Activated T-helper 1 cell treated with anti-CD3 and anti-CD28 coated beads, Interleukin-12 subunit alpha, Interleukin-12 subunit beta, Interleukin-2, Interleukin-4 antibody, amounts not matched to agents 30 ng/mL and 10 ng/mL and 1 ng/mL, durations not matched to agents 14 hours and 24 hours and 36 hours (primary cell): Measurements from ENCODE around the gene ARAP1. TPM values are rescaled to one million over a fixed set of nuclear protein-coding genes. Genes with fewer than 3 reads are reported as not detected.

Experiments used
- DNase-seq: peaks from one replicate; pipeline ENCODE4 v3.0.0; 2021; ENCODE audit warnings: low spot score
- H3K27ac Mint-ChIP-seq: one replicate; pipeline ENCODE4 v1.8.0; 2021; ENCODE audit warnings: mild to moderate bottlenecking, mixed read lengths
- H3K27me3 Mint-ChIP-seq: one replicate; pipeline ENCODE4 v1.8.0; 2022; ENCODE audit warnings: mild to moderate bottlenecking, moderate library complexity, mixed read lengths; ENCODE audit not compliant: insufficient read depth
- H3K36me3 Mint-ChIP-seq: one replicate; pipeline ENCODE4 v1.8.0; 2021; ENCODE audit warnings: low read depth, mixed read lengths
- H3K4me1 Mint-ChIP-seq: one replicate; pipeline ENCODE4 v1.8.0; 2021; ENCODE audit warnings: low read depth, mixed read lengths
- H3K4me3 Mint-ChIP-seq: one replicate; pipeline ENCODE4 v1.8.0; 2021; ENCODE audit warnings: mild to moderate bottlenecking, moderate library complexity, mixed read lengths
- H3K9me3 Mint-ChIP-seq: one replicate; pipeline ENCODE4 v1.8.0; 2021; ENCODE audit warnings: mixed read lengths
- intact Hi-C: fragments of 100-400 bp; cut with micrococcal nuclease; formaldehyde crosslinking; loops from one replicate; pipeline ENCODE4 v1.15.1; 2024
- total RNA-seq: library from RNA; stranded (reverse); gene quantifications from 2 replicates; pipeline ENCODE4 v1.2.3, GENCODE V29; 2022

Gene ARAP1
- total RNA-seq, 1 donor from 2014 or later = 88.6 TPM

- Mint-ChIP-seq H3K4me3 (no peak overlapping the region), H3K9me3 (peaks cover 8% of the 10 kb centered on the region), H3K27ac (no peak overlapping the region), H3K36me3 (peaks cover 2% of the 10 kb centered on the region), H3K4me1 (peaks cover 15% of the 10 kb centered on the region), H3K27me3 (peaks cover 39% of the 10 kb centered on the region)
- intact Hi-C loops = no loop called here
- DNase-seq = no peak
Measured at GRCh38 chr11:72670041-72670440, 82.2 kb downstream of the ARAP1 start.

GRCh38 chr11:72669527-72669926 is 82.7 kb downstream of the ARAP1 start:
- peaks cover 8% of the 10 kb centered on the region for H3K9me3 Mint-ChIP-seq
- H3K4me3 Mint-ChIP-seq = no peak overlapping the region
- no peak overlapping the region for H3K27ac Mint-ChIP-seq
- intact Hi-C loops = loop anchor here (2.0 kb wide), 2 partner anchors 57 to 187 kb away; no protein-coding TSS in a partner anchor
- H3K27me3 Mint-ChIP-seq = peaks cover 37% of the 10 kb centered on the region
- H3K36me3 Mint-ChIP-seq = peaks cover 2% of the 10 kb centered on the region
- peaks cover 15% of the 10 kb centered on the region for H3K4me1 Mint-ChIP-seq
- DNase-seq = no peak

GRCh38 chr11:72668629-72669347 is 83.4 kb downstream of the ARAP1 start:
- peaks cover 33% of the 10 kb centered on the region for H3K27me3 Mint-ChIP-seq
- H3K27ac Mint-ChIP-seq = peak overlapping the region; percentile 71
- H3K4me1 Mint-ChIP-seq = peaks cover 15% of the 10 kb centered on the region
- H3K9me3 Mint-ChIP-seq = peaks cover 8% of the 10 kb centered on the region
- intact Hi-C loops = loop anchor here (1.0 to 2.0 kb wide), 9 partner anchors 8 to 588 kb away; partner anchors contain the start of genes ANAPC15, LRRC51 and NUMA1
- H3K36me3 Mint-ChIP-seq = peaks cover 2% of the 10 kb centered on the region
- DNase-seq = peak; percentile 43
- H3K4me3 Mint-ChIP-seq = peak overlapping the region; percentile 52

GRCh38 chr11:72665911-72666472 is 86.2 kb downstream of the ARAP1 start:
- Mint-ChIP-seq H3K27ac (no peak overlapping the region), H3K27me3 (peaks cover 11% of the 10 kb centered on the region), H3K36me3 (peaks cover 2% of the 10 kb centered on the region), H3K4me1 (peaks cover 9% of the 10 kb centered on the region), H3K4me3 (no peak overlapping the region), H3K9me3 (peaks cover 8% of the 10 kb centered on the region)
- DNase-seq = no peak
- intact Hi-C loops = no loop called here

- Mint-ChIP-seq H3K4me1 (no peaks in the 10 kb centered on the region), H3K9me3 (peaks cover 2% of the 10 kb centered on the region), H3K27me3 (peaks cover 14% of the 10 kb centered on the region), H3K4me3 (no peak overlapping the region), H3K36me3 (peaks cover under 1% of the 10 kb centered on the region), H3K27ac (no peak overlapping the region)
- DNase-seq = no peak
- intact Hi-C loops = no loop called here
Measured at GRCh38 chr11:72662036-72662435, 90.2 kb downstream of the ARAP1 start.

GRCh38 chr11:72661486-72661885 is 90.7 kb downstream of the ARAP1 start:
- Mint-ChIP-seq H3K27ac (no peak overlapping the region), H3K9me3 (no peaks in the 10 kb centered on the region), H3K4me1 (no peaks in the 10 kb centered on the region), H3K36me3 (no peaks in the 10 kb centered on the region), H3K27me3 (peaks cover 17% of the 10 kb centered on the region), H3K4me3 (no peak overlapping the region)
- intact Hi-C loops = no loop called here
- no peak for DNase-seq

GRCh38 chr11:72658989-72659640 is 93.1 kb downstream of the ARAP1 start:
- H3K36me3 Mint-ChIP-seq = no peaks in the 10 kb centered on the region
- H3K4me1 Mint-ChIP-seq = no peaks in the 10 kb centered on the region
- peaks cover 19% of the 10 kb centered on the region for H3K27me3 Mint-ChIP-seq
- DNase-seq = no peak
- intact Hi-C loops = no loop called here
- H3K27ac Mint-ChIP-seq = no peak overlapping the region
- no peaks in the 10 kb centered on the region for H3K9me3 Mint-ChIP-seq
- H3K4me3 Mint-ChIP-seq = no peak overlapping the region

GRCh38 chr11:72657411-72658100 is 94.7 kb downstream of the ARAP1 start:
- Mint-ChIP-seq H3K36me3 (no peaks in the 10 kb centered on the region), H3K9me3 (no peaks in the 10 kb centered on the region), H3K27me3 (peaks cover 20% of the 10 kb centered on the region), H3K27ac (no peak overlapping the region), H3K4me1 (no peaks in the 10 kb centered on the region), H3K4me3 (no peak overlapping the region)
- DNase-seq = no peak
- intact Hi-C loops = no loop called here

GRCh38 chr11:72655896-72656464 is 96.2 kb downstream of the ARAP1 start:
- Mint-ChIP-seq H3K9me3 (no peaks in the 10 kb centered on the region), H3K4me1 (no peaks in the 10 kb centered on the region), H3K27ac (no peak overlapping the region), H3K4me3 (no peak overlapping the region), H3K36me3 (no peaks in the 10 kb centered on the region), H3K27me3 (peaks cover 25% of the 10 kb centered on the region)
- intact Hi-C loops = no loop called here
- DNase-seq = no peak

GRCh38 chr11:72655014-72655413 is 97.2 kb downstream of the ARAP1 start:
- H3K4me3 Mint-ChIP-seq = no peak overlapping the region
- no peak overlapping the region for H3K27ac Mint-ChIP-seq
- no peaks in the 10 kb centered on the region for H3K9me3 Mint-ChIP-seq
- no peaks in the 10 kb centered on the region for H3K4me1 Mint-ChIP-seq
- no peaks in the 10 kb centered on the region for H3K36me3 Mint-ChIP-seq
- peaks cover 24% of the 10 kb centered on the region for H3K27me3 Mint-ChIP-seq
- intact Hi-C loops = no loop called here
- no peak for DNase-seq

GRCh38 chr11:72653649-72654048 is 98.6 kb downstream of the ARAP1 start:
- no peak overlapping the region for H3K4me3 Mint-ChIP-seq
- H3K36me3 Mint-ChIP-seq = no peaks in the 10 kb centered on the region
- no peaks in the 10 kb centered on the region for H3K4me1 Mint-ChIP-seq
- intact Hi-C loops = no loop called here
- no peak overlapping the region for H3K27ac Mint-ChIP-seq
- no peaks in the 10 kb centered on the region for H3K9me3 Mint-ChIP-seq
- peaks cover 18% of the 10 kb centered on the region for H3K27me3 Mint-ChIP-seq
- DNase-seq = no peak

- Mint-ChIP-seq H3K4me3 (no peak overlapping the region), H3K27me3 (peaks cover 16% of the 10 kb centered on the region), H3K9me3 (no peaks in the 10 kb centered on the region), H3K4me1 (no peaks in the 10 kb centered on the region), H3K36me3 (no peaks in the 10 kb centered on the region), H3K27ac (no peak overlapping the region)
- DNase-seq = no peak
- intact Hi-C loops = no loop called here
Measured at GRCh38 chr11:72652873-72653630, 99.2 kb downstream of the ARAP1 start.
